T-helper 1 cell treated with Interleukin-12 subunit alpha and Interleukin-12 subunit beta and Interleukin-4 antibody, amounts not matched to agents 30 ng/mL and 1 ng/mL, for 36 hours (primary cell): ENCODE data around the gene PPP1R17. TPM values are rescaled to one million over a fixed set of nuclear protein-coding genes. Genes with fewer than 3 reads are reported as not detected.

Source experiments
- intact Hi-C: fragments of 100-400 bp; cut with micrococcal nuclease; formaldehyde crosslinking; loops from one replicate; pipeline ENCODE4 v1.15.1; 2024
- total RNA-seq: library from RNA; stranded (reverse); gene quantifications from 2 replicates; pipeline ENCODE4 v1.2.3, GENCODE V29; 2022

Gene PPP1R17
- total RNA-seq, 1 donor from 2014 or later = not detected

DNA sequence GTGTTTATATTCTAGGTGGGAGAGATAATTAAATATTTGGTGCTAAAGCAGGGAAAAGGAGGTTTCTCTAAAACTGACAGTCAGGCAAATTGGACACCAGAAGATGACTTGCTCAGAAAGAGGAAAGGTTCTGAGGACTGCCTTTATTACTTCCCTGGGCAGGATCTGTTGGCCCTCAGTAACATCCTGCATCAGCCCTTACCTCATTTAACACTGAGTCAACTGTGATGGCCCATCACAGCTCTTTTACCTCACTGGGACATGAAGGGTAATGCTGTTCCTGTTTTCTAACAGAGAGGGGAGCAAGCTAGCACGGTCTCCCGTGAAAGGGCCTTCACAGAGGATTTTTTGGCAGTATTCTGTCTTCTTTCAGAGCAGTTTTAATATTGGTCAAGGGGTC is 12.0 kb downstream of the PPP1R17 start:
- intact Hi-C loops = no loop called here

DNA sequence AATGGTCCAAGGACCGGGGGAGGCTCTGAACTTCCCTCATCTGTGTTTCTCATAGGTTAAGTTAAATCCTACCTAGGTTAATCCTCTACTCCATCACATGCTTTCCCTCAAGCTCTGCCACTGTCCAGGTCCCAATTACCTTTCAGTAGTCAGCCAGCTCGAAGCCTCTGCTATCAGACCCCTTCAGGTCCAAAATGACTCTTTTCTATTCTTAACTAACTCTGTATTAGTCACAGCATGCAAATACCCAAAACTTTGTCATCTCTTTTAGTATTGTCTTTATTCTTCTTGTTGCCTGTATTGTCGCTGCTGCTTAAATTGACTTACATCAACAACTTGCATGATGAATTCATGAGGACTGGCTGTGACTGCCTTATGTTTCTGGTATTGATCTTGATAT is 15.3 kb downstream of the PPP1R17 start:
- intact Hi-C loops = no loop called here

DNA sequence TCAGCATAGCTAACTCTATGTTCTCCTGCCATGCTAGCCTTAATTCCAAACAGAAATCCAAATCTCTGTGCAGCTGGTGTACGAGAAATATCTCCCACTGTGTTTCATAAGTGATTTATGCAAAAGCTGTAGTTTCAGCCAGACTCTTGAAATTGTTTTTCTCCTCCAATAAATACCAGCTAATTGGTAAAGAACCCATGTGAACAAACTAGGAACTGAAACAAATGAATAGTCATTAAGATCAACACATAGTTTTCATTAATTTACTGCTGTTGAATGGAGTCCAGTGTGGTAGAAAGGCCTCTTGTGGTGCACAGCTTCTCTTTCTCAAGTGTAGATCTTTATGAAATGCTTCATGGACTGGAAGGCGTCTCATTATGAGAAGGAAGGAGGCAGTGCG is 18.4 kb downstream of the PPP1R17 start:
- intact Hi-C loops = no loop called here

DNA sequence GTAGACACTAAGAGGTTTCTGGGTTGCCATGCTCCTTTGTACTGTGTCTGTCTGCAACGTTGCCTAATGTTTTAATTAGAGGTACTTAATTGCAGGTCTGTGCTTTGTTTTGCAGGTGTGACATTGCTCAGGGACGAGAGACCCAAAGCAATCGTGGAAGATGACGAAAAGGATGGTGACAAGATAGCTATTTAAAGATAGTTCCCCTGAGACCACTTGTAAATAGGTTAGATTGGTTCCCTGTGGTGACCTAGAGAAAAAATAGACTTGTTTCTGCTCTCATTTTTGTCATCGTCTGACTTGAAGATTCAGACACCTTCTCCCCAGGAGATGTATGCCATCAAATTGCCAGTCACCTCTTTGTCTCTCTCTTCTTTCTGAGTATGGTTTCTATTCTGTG is 20.1 kb downstream of the PPP1R17 start:
- intact Hi-C loops = no loop called here

DNA sequence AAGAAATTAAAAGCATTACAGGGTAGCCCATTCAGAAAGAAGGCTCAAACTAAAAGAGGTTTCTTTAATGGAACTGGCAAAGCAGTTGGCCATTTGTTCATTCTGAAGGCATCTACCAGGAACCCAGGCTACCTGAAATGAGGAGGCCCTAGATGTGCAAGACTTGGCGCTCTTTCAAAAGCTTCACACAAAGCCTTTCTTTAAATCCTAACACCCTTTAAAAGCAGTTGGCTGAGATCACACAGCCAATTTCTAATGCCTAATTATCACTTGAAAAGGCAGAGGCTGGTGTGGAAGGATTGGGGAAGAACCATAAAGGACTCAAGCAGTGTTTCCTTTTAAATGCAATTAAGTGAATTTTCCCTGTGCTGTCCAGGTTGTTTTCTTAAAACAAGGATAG is 23.2 kb downstream of the PPP1R17 start:
- intact Hi-C loops = no loop called here

DNA sequence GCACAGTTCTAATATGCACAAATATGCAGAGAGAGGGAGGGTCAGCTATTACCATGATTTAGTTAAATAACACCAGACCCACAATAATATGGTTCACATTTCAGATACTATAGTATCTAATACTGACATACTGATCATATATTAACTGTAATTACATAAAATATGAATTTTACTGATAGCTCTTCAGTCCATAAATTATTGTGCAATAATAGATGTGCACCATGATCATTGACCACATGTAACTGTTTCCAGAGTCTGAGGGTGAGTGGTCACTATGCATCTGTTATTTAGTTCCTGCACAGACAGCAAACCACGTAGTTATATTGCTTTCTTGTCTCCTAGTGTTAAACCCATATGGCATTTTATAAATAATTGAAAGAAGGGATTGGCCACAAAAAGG is 29.3 kb downstream of the PPP1R17 start:
- intact Hi-C loops = no loop called here

DNA sequence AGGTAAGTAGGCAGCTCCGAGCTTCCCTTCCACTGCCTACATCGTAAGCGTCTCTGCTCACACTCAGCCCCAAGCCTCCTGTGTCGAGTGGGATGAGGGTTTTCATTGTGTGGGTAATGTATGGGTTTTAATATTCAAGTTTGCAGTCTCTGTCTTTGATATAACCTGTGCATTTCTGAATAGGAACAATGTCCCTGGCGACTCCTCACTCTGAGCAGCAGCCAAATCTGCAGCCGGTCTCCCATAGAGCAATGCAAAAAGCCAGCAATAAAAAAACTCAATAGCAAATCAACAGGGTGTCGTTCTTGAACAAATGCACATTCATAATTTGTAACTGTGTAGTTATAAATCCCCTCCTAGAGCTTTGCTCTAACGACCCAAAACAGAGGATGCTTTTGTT is 33.4 kb downstream of the PPP1R17 start:
- intact Hi-C loops = no loop called here

DNA sequence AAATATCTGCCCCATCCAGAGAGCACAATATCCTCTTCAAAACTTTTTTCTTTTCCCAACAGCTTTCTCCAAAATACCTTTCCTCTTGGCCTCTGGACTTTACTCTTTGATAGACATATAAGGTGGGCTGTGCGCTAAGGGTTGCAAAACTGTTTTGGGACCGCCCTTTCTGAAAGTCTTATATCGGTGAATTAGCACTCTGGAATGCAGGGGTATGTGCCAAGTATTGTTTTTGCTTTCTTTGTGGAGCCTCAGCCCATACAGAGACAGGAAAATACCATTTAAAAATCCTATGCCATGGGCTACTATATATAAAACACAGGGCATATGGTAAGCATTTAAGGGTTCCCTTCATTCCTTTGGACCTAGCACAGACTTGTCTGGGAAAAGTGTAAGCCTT is 37.7 kb downstream of the PPP1R17 start:
- intact Hi-C loops = no loop called here

DNA sequence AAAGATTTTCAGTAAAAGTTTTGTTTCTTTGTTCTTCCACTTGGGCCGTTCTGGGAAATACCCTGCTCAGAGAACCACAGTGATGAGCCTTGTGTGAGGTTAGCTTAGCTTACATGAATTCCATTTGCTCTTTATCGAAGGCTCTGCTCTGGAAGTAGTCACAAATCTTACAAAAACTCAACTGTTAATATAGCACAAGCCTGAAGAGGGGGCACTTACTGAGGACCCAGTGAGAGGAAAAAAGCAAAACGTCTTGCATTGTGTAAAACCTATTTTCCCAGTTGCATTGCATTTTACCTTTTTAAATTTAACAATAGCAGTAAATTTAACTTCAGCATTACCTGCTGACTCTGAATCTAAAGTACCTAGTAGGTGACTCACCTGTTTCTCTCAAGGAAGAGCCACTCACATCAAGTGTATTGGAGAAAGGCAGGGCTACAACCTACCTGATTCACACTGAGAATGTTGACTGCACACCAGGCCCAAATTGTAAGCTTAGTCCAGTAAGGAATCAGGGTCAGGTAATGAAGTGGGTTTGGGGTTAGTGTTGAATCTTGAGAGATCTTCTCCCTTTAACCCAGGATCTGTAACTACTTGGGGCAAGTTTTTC is 42.3 kb downstream of the PPP1R17 start:
- intact Hi-C loops = no loop called here

DNA sequence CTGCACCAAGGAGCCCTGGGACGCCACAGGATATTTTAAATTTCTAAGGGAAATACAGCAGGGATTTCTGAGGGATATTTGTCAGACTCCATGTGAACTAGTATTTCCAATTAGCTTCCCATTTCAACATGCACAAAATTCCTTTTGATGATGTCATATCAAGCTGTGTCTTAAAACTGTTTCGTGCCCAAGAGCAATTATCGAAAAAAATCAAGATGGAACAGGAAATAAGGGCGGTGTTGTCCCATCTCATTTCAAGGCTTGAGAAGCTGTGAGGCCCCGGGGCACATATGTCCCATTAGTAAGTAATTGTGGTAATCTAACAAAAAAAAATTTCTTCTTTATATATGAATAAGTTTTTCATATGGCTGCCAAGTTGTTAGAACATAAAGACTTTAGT is 47.4 kb downstream of the PPP1R17 start:
- intact Hi-C loops = no loop called here

DNA sequence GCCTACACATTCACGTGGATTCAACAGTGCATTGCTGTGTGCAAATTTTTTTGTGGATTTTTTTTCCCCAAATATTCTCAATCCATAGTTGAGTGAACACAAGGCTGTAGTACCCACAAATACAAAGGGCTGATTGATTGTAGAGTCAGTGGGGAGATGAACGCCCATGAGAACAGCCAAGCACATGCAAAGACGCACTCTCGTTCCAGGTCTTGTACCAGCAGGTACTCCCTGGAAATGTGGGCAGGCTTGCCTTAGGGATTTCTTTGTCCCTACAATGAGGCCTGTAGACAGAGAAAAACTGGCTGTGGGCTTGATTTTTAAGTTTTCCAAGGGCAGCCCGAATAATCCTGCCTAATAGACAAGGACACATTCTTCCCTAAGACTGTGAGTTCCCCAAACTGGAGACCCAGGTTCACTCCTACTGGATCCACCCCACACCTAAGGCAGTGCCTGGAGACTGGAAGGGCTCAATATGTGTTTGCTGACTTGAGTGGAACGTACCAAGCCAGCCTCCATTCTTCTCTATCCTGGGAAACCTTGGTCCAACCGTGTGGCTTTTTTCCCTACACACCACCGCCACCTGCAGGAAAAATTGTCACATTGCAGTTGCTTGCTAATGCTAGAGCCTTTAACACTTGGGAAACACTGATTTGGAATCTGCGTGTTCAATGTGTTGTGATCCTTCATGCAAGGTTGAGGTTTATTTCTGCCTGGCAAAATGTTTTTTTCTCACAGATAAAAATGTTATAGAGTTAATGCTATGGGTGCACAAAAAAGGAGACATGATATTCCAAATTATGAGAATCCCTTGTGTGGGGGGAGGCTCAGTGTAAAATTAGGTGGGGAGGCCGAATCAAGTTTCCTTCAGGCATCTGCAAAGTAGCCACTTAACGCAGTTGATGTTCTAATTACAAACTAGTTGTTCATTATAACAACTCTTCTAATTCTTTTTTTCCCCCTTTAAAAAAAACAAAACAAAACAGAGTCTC is 49.3 kb downstream of the PPP1R17 start:
- intact Hi-C loops = loop anchor here (1.0 to 5.0 kb wide), 3 partner anchors 293 to 754 kb away; no protein-coding TSS in a partner anchor

DNA sequence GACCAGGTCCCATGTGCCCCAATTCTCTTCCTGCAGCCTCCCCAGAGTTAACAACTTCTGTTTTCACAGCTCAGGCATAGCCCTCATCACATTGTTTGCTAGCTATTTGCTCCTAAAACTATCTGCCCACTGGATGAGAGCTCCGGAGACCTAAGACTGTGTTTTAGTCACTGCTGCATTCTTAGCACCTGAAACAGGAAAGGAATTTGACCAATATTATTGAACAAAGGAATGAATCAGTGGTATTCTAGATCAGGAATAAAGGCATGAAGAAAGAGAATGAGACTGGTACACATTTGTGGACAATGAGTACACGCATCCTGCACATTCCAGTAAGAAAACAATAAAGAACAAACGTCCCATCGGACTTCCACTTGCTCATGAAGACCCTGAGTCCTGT is 54.8 kb downstream of the PPP1R17 start:
- intact Hi-C loops = no loop called here

DNA sequence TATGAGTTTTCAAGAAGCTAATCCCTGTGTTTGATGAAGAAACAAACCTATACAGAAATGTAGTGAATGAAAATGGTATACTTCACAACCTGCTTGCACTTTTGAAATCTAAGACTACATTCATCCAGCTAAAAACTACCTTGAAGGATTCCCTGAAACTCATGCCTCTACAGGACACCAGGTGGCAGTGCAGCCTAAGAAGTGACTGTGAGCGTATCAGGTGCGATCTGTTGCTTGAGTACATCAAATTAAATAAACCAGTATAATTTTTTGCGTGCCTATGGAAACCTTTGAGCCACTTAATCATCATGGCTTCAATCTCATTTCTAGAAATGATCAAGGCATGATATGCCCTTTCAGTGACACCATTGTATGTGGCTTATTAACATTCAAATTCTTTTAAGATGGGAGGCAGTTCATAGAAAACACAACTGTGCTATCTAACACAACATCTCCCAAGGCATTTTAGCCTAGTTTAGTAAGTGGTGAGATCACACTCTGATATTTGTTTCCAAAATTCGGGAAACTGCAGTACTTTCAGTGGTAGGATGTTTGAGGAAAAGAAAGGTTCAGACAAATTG is 57.4 kb downstream of the PPP1R17 start:
- intact Hi-C loops = loop anchor here (1.0 kb wide), 2 partner anchors 460 to 735 kb away; no protein-coding TSS in a partner anchor

DNA sequence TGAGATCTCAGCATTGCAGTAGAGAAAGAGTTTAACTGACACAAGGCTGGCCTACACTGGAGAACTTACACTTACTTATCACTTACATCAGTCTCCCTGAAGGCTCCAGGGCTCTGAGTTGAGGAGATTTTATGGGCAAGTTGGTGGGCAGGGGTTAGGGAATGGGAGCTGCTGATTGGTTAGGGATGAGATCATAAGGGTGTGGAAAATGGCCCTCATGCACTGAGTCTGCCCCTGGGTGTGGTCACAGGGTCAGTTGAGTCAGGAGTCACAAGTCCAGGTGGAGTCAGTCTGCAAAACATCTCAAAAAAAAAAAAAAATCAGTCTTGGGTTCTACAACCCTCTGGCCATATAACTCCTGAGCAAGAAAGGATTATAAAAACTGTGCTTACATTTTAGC is 60.5 kb downstream of the PPP1R17 start:
- intact Hi-C loops = no loop called here

DNA sequence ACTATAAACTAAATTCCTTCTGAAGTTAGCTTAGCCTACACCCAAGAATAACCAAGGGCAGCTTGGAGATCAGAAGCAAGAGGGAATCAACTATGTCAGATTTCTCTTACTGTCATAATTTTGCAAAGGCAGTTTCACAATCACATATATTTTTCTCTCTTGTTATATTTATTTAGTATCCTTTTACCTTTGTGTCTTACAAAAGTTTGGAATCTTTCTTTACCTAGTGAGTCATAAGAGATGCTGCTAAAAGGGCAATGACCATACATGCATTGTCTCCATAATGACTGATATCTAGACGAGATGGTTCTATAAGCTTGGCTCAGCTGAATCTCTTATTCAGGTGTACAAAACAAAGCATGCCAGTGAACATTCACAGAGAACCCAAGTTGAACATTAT is 61.1 kb downstream of the PPP1R17 start:
- intact Hi-C loops = no loop called here

DNA sequence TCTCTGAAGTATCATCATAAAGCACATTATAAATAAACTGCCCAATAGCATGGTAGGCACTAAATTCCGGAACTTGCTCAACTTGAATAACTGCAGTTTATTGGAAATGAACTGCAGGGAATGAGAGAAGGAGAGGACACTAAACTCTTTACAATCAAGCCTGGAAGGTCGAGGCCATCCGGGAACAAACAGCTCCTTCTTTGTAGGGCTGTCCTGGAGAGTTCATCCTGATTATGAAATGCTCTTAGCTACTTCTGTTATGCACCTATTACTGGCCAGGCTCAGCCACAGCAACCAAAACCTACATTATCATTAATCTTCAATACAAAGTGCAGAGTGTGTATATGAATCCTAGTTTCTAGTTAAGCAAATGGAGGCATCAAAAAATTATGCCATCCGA is 64.7 kb downstream of the PPP1R17 start:
- intact Hi-C loops = no loop called here

Other genes with a start within 250 kb of the PPP1R17 start
- gene ITPRID1, start 173.1 kb upstream of the PPP1R17 start, total RNA-seq = not detected in 2 replicates